Esophagus muscularis mucosa (tissue), 4 donors: ENCODE data around the gene PRDM16. TPM values are rescaled to one million over a fixed set of nuclear protein-coding genes. Genes with fewer than 3 reads are reported as not detected.

Source experiments
- DNase-seq: peaks from one replicate; pipeline ENCODE4 v3.0.0-alpha.2; 2017; ENCODE audit errors: extremely low spot score
- H3K27ac ChIP-seq, 4 donors: fragments of 200-600 bp; sonication (generic); replicated peaks in 1 of 4; 1 replicate in 3 of 4; 2 replicates in 1 of 4; pipeline ENCODE4 v1.5.1; 2016 to 2019; ENCODE audit warnings: mild to moderate bottlenecking in 1 of 4
- H3K27me3 ChIP-seq, 4 donors: fragments of 200-600 bp; sonication (generic); one replicate each; pipeline versions ENCODE4 v1.5.1 to v1.6.0; 2016 to 2019
- H3K36me3 ChIP-seq, 4 donors: fragments of 200-600 bp; sonication (generic); one replicate each; pipeline ENCODE4 v1.5.1; 2016 to 2019
- H3K4me1 ChIP-seq, 4 donors: fragments of 200-600 bp; sonication (generic); one replicate each; pipeline ENCODE4 v1.5.1; 2016 to 2019
- H3K4me3 ChIP-seq, 4 donors: fragments of 200-600 bp; sonication (generic); 1 replicate in 2 of 4; 2 replicates in 2 of 4; pipeline ENCODE4 v1.5.1; 2016 to 2019; ENCODE audit warnings: mild to moderate bottlenecking in 4 of 4, moderate library complexity in 1 of 4
- H3K9me3 ChIP-seq, 4 donors: fragments of 200-600 bp; sonication (generic); 1 replicate in 3 of 4; 2 replicates in 1 of 4; pipeline ENCODE4 v1.5.1; 2016 to 2019
- EP300 ChIP-seq: sonication (generic); formaldehyde crosslinking; IDR thresholded peaks from one replicate; pipeline ENCODE4 v1.6.1; 2017; ENCODE audit warnings: antibody characterized with exemption
- POLR2A ChIP-seq: fragments of 450-650 bp; IDR thresholded peaks from one replicate; pipeline ENCODE4 v1.6.1; 2017; ENCODE audit warnings: antibody characterized with exemption, moderate library complexity, mild to moderate bottlenecking, low read depth
- POLR2AphosphoS5 ChIP-seq, 2 donors: sonication (generic); formaldehyde crosslinking; IDR thresholded peaks; one replicate each; pipeline ENCODE4 v1.6.1; 2017; ENCODE audit warnings: antibody characterized with exemption in 2 of 2
- WGBS: methylation state at CpG from one replicate; pipeline ENCODE4 v1.1.5; 2018; 5-methylcytosine and 5-hydroxymethylcytosine counted together
- intact Hi-C: fragments of 100-400 bp; cut with DNase I; formaldehyde crosslinking; loops from one replicate; pipeline ENCODE4 v1.15.1; 2023
- total RNA-seq, 4 donors: library from RNA; depleted of rRNA; stranded (reverse); fragments of >200 nt; gene quantifications; one replicate each; pipeline versions ENCODE4 v1.1.0 to v1.2.1, GENCODE V29; 2016
- TF ChIP-seq, protein P1 (sequence below), 3 experiments: fragments of 200-600 bp in 2 of 3; fragments of 450-650 bp in 1 of 3; sonication (generic) in 2 of 3; IDR thresholded peaks; one replicate each; pipeline ENCODE4 v1.5.1; 2017 to 2019; ENCODE audit warnings: antibody characterized with exemption in 3 of 3, mild to moderate bottlenecking in 2 of 3, moderate library complexity in 1 of 3

PRDM16 gene
- total RNA-seq, 4 donors from 2014 or later: 1.2 to 4.4 (median 2.2) TPM

DNA sequence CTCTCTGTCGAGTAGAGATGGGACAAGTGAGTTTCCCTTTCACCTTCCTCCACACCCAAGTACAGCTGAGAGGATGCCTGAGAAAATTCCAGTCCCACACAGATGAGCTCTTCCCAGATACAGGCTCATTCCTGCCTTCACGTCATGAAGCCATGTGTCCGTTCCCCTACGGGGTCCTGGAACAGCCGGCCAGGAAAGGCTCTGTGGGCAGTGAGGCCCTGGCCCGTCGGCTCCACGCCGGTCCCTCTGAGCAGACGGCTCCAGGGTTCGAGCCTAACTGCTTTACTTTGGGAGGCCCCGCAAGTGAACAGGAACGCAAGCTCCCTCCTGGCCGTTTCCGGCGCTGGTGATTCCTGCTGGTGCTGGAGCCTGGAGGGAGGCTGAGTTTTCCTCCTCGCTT is 328.3 kb downstream of the PRDM16 start:
- H3K4me3 ChIP-seq: no peak overlapping the region
- TF ChIP-seq POLR2A (no peak), POLR2AphosphoS5 (IDR thresholded peaks at IDR 0.05) (no peak), EP300 (no peak)
- TF ChIP-seq, protein P1, sequence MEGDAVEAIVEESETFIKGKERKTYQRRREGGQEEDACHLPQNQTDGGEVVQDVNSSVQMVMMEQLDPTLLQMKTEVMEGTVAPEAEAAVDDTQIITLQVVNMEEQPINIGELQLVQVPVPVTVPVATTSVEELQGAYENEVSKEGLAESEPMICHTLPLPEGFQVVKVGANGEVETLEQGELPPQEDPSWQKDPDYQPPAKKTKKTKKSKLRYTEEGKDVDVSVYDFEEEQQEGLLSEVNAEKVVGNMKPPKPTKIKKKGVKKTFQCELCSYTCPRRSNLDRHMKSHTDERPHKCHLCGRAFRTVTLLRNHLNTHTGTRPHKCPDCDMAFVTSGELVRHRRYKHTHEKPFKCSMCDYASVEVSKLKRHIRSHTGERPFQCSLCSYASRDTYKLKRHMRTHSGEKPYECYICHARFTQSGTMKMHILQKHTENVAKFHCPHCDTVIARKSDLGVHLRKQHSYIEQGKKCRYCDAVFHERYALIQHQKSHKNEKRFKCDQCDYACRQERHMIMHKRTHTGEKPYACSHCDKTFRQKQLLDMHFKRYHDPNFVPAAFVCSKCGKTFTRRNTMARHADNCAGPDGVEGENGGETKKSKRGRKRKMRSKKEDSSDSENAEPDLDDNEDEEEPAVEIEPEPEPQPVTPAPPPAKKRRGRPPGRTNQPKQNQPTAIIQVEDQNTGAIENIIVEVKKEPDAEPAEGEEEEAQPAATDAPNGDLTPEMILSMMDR (IDR thresholded peaks at IDR 0.05): no peak
- no peak overlapping the region for H3K27ac ChIP-seq
- intact Hi-C loops: no loop called here
- peaks cover 21 to 25% (median 22%) of the 10 kb centered on the region in 4 donors for H3K4me1 ChIP-seq
- H3K27me3 ChIP-seq: peaks cover 0 to 78% (median 22%) of the 10 kb centered on the region in 4 donors
- WGBS: 76% methylated on average over 12 of the region's 17 CpGs
- H3K9me3 ChIP-seq: no peaks in the 10 kb centered on the region
- no peaks in the 10 kb centered on the region for H3K36me3 ChIP-seq
- no peak for DNase-seq

DNA sequence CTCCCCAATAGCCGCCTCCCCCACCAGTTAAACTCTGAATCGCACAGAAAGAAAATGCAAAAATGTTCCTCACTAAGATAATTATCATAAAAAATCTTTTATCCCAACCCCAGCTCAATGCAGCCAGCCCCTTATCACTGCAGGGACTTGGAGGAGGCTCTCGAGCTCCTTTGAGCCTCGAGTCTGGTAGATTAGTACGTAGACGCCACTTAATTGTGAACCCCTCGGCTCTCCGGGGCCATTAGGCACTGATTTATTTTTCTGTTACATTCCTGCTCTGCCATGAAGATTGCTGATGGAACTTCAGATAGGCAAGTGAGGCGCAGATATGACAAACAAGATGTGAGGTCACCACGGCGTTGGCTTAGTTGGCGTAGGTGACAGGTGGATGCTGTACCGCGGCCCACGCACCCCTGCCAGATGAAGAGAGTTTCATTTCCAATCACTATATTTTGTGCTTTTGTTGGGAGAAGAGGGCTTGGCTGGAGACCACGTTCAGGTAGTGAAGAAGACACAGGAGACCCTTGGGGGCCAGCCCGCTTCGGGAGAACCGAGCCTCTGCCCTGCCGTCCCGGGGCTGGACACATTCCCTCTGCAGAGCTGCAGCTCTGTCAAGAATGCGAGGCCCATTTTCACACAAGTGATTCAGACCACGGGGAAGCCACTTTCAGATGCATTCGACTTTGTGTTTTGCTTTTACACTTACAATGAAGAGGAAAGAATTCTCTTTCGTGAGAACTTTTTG is 329.6 kb downstream of the PRDM16 start:
- TF ChIP-seq EP300 (no peak), POLR2A (no peak), POLR2AphosphoS5 (IDR thresholded peaks at IDR 0.05) (no peak)
- TF ChIP-seq, protein P1 (IDR thresholded peaks at IDR 0.05): no peak
- no peaks in the 10 kb centered on the region for H3K9me3 ChIP-seq
- no peak overlapping the region for H3K4me3 ChIP-seq
- intact Hi-C loops: no loop called here
- no peaks in the 10 kb centered on the region for H3K36me3 ChIP-seq
- H3K27me3 ChIP-seq: peaks cover 0 to 78% (median 13%) of the 10 kb centered on the region in 4 donors
- no peak overlapping the region for H3K27ac ChIP-seq
- DNase-seq: no peak
- H3K4me1 ChIP-seq: peaks cover 22 to 30% (median 27%) of the 10 kb centered on the region in 4 donors
- WGBS: 89% methylated on average over 23 of the region's 25 CpGs

DNA sequence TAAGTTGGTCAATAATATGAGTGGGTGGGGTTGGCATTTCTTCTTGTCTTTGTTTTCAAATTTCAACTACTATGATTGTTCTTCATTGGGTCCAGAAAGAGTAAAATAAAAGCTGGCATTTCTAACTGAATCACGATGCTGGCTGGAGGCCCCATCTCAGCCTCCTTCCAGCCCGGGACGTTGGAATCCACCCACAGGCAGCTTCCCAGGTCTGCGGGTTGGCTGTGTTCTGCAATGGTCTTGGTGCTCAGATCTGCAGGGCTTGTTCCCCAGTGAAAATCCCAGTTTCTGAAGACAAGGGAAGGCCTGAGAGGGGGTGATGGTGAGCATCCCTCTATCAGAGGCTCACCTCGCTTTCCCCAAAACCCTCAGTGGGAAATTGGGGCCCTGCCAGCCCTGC is 330.7 kb downstream of the PRDM16 start:
- 75% methylated on average over 5 of the region's 5 CpGs for WGBS
- intact Hi-C loops: no loop called here
- peaks cover 0 to 78% (median 3%) of the 10 kb centered on the region in 4 donors for H3K27me3 ChIP-seq

DNA sequence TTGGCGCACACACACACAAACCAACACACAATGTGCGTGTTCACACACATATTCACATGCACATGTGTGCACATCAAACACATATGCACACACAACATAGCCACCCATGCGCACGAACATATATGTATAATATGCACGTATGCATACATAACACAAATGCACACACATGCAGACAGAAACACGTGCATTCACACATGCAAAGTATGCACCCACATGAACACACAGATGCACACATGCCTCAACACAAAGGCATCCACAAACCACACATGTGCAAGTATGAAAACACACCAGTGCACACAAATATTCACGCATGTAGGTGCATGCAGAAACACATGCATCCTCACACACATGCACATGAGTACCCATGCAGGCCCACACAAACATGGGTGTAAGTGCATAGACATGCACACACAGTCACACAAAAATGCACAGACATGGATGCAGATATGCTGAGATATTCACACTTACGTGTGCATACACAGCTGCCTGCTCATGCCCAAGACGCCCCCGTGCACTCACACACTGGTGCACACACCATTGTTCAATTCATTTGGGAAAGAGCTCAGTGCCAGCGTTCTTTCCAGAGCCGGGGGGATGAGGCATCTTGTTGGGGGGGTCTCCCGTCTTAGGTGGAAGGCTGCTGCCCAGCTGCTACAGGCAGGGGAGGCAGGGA is 332.7 kb downstream of the PRDM16 start:
- H3K36me3 ChIP-seq: peaks cover 0 to 16% (median 0%) of the 10 kb centered on the region in 4 donors
- WGBS: 58% methylated on average over 12 of the region's 13 CpGs
- no peak for DNase-seq
- no peak overlapping the region for H3K4me3 ChIP-seq
- no peaks in the 10 kb centered on the region for H3K9me3 ChIP-seq
- intact Hi-C loops: no loop called here
- H3K27me3 ChIP-seq: peaks cover 0 to 76% (median 0%) of the 10 kb centered on the region in 4 donors
- no peak overlapping the region for H3K27ac ChIP-seq
- H3K4me1 ChIP-seq: peaks cover 12 to 19% (median 17%) of the 10 kb centered on the region in 4 donors
- TF ChIP-seq, protein P1 (IDR thresholded peaks at IDR 0.05): no peak
- no peak for TF ChIP-seq EP300

More for the DNA sequence above, 330.7 kb downstream of the PRDM16 start:
- DNase-seq: no peak
- peaks cover 0 to 3% (median 0%) of the 10 kb centered on the region in 4 donors for H3K36me3 ChIP-seq
- H3K4me3 ChIP-seq: no peak overlapping the region
- H3K9me3 ChIP-seq: no peaks in the 10 kb centered on the region
- H3K27ac ChIP-seq: no peak overlapping the region
- peaks cover 12 to 19% (median 17%) of the 10 kb centered on the region in 4 donors for H3K4me1 ChIP-seq
- TF ChIP-seq POLR2A: no peak
- TF ChIP-seq POLR2AphosphoS5 (IDR thresholded peaks at IDR 0.05): no peak
- TF ChIP-seq, protein P1 (IDR thresholded peaks at IDR 0.05): no peak
- no peak for TF ChIP-seq EP300
